Calu3 (cell line): ENCODE measurements around the gene LIMS2. TPM values are rescaled to one million over a fixed set of nuclear protein-coding genes. Genes with fewer than 3 reads are reported as not detected.

ENCODE experiments used
- BruUV-seq: library from RNA; stranded (reverse); fragments of 400-500 nt; replicated peaks from 2 replicates; lab custom pipeline; 2021; lab: Mats Ljungman, UMichigan
- CTCF ChIA-PET: fragments of 300-600 bp; sonication (Branson Sonifier 250); formaldehyde crosslinking; loops from one replicate; lab custom pipeline; 2022; ENCODE audit warnings: antibody characterized with exemption; lab: Charles Lee
- DNase-seq: peaks from one replicate; pipeline ENCODE4 v3.0.0; 2022
- H3K27ac Mint-ChIP-seq: one replicate; pipeline ENCODE4 v1.8.0; 2022; ENCODE audit warnings: mixed read lengths; ENCODE audit not compliant: unreplicated experiment
- H3K27me3 Mint-ChIP-seq: one replicate; pipeline ENCODE4 v1.8.0; 2022; ENCODE audit warnings: mixed read lengths; ENCODE audit not compliant: unreplicated experiment
- H3K36me3 Mint-ChIP-seq: one replicate; pipeline ENCODE4 v1.8.0; 2022; ENCODE audit warnings: mild to moderate bottlenecking, moderate library complexity, mixed read lengths; ENCODE audit not compliant: insufficient read depth, unreplicated experiment
- H3K4me1 Mint-ChIP-seq: one replicate; pipeline ENCODE4 v1.8.0; 2022; ENCODE audit warnings: mild to moderate bottlenecking, low read depth, mixed read lengths; ENCODE audit not compliant: unreplicated experiment
- H3K4me3 Mint-ChIP-seq: one replicate; pipeline ENCODE4 v1.8.0; 2022; ENCODE audit warnings: mild to moderate bottlenecking, low read depth, moderate library complexity, mixed read lengths; ENCODE audit not compliant: unreplicated experiment
- H3K9me3 Mint-ChIP-seq: one replicate; pipeline ENCODE4 v1.8.0; 2022; ENCODE audit warnings: low read depth, mixed read lengths; ENCODE audit not compliant: unreplicated experiment
- intact Hi-C: fragments of 100-400 bp; cut with micrococcal nuclease; formaldehyde crosslinking; loops from one replicate; pipeline ENCODE4 v1.10.0; 2022; ENCODE audit not compliant: unreplicated experiment
- total RNA-seq: library from RNA; stranded (reverse); gene quantifications from 2 replicates; pipeline ENCODE4 v1.2.3, GENCODE V29; 2022
- TF ChIP-seq, protein P1 (sequence below): fragments of 200-600 bp; IDR thresholded peaks from one replicate; pipeline ENCODE4 v1.8.0; 2022; ENCODE audit warnings: antibody characterized with exemption; ENCODE audit not compliant: unreplicated experiment

The LIMS2 gene
- total RNA-seq, 1 experiment from 2014 or later = 0.31 TPM

- CTCF ChIA-PET = no interaction called here
- Mint-ChIP-seq H3K27ac (no peak overlapping the region), H3K4me1 (peaks cover 7% of the 10 kb centered on the region), H3K36me3 (peaks cover 34% of the 10 kb centered on the region), H3K4me3 (no peak overlapping the region), H3K9me3 (no peaks in the 10 kb centered on the region), H3K27me3 (no peaks in the 10 kb centered on the region)
- no peak for DNase-seq
- TF ChIP-seq, protein P1, sequence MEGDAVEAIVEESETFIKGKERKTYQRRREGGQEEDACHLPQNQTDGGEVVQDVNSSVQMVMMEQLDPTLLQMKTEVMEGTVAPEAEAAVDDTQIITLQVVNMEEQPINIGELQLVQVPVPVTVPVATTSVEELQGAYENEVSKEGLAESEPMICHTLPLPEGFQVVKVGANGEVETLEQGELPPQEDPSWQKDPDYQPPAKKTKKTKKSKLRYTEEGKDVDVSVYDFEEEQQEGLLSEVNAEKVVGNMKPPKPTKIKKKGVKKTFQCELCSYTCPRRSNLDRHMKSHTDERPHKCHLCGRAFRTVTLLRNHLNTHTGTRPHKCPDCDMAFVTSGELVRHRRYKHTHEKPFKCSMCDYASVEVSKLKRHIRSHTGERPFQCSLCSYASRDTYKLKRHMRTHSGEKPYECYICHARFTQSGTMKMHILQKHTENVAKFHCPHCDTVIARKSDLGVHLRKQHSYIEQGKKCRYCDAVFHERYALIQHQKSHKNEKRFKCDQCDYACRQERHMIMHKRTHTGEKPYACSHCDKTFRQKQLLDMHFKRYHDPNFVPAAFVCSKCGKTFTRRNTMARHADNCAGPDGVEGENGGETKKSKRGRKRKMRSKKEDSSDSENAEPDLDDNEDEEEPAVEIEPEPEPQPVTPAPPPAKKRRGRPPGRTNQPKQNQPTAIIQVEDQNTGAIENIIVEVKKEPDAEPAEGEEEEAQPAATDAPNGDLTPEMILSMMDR = no peak
- no TSS peak for BruUV-seq
- intact Hi-C loops = no loop called here
These were observed 37.7 kb upstream of the LIMS2 start for GRCh38 chr2:127712999-127713398.

GRCh38 chr2:127709336-127709735 is 34.0 kb upstream of the LIMS2 start:
- Mint-ChIP-seq H3K9me3 (no peaks in the 10 kb centered on the region), H3K4me3 (no peak overlapping the region), H3K27ac (no peak overlapping the region), H3K27me3 (no peaks in the 10 kb centered on the region), H3K4me1 (no peaks in the 10 kb centered on the region), H3K36me3 (peaks cover 50% of the 10 kb centered on the region)
- intact Hi-C loops = no loop called here
- no peak for DNase-seq
- BruUV-seq = no TSS peak
- TF ChIP-seq, protein P1 = no peak
- CTCF ChIA-PET = no interaction called here

DNA sequence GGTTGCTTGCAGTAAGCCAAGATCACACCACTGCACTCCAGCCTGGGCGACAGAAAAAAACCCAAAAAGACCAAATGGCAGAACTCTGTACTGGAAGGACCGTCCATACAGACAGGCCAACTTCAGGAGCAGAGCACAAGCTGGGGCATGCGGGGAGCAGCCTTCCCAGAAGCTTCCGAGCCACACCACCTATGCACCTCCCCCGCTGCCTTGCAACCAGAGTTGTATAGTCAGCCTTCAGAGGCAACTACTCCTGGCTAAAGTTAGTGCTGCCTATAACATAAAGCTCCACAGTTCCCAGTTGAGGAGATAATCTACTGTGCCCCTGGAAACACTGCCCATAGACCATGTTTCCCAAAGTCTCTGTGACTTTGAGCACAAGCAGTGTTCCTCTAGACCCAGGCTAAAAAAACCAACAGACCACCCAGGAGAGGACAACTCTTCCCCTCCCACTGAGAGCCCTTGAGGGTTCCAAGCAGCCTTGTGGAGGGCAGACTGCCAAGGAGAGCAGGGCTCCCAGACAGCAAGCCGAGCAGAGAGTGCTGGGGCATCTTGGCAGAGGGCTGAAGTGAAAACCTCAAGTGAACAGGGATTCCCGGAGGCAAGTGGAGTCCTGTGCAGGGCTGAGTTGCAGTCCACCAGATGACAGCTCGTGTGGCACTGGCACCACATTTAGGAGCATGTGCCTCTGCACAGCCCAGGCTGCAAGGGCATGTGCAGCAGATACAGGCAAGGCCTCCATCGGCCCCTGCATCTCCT is 32.7 kb upstream of the LIMS2 start:
- CTCF ChIA-PET = no interaction called here
- peaks cover 52% of the 10 kb centered on the region for H3K36me3 Mint-ChIP-seq
- intact Hi-C loops = no loop called here
- no TSS peak for BruUV-seq
- TF ChIP-seq, protein P1 = no peak
- no peak for DNase-seq
- H3K27ac Mint-ChIP-seq = no peak overlapping the region
- H3K27me3 Mint-ChIP-seq = no peaks in the 10 kb centered on the region
- no peaks in the 10 kb centered on the region for H3K4me1 Mint-ChIP-seq
- no peaks in the 10 kb centered on the region for H3K9me3 Mint-ChIP-seq
- H3K4me3 Mint-ChIP-seq = no peak overlapping the region

GRCh38 chr2:127706215-127706990 is 31.1 kb upstream of the LIMS2 start:
- H3K9me3 Mint-ChIP-seq = no peaks in the 10 kb centered on the region
- CTCF ChIA-PET = no interaction called here
- DNase-seq = no peak
- intact Hi-C loops = no loop called here
- TF ChIP-seq, protein P1 = no peak
- H3K4me1 Mint-ChIP-seq = no peaks in the 10 kb centered on the region
- H3K36me3 Mint-ChIP-seq = peaks cover 64% of the 10 kb centered on the region
- no TSS peak for BruUV-seq
- H3K4me3 Mint-ChIP-seq = no peak overlapping the region
- H3K27ac Mint-ChIP-seq = no peak overlapping the region
- H3K27me3 Mint-ChIP-seq = no peaks in the 10 kb centered on the region
